BE2C (cell line): ENCODE results near the gene ZNRF3.

Experiments
- DNase-seq: peaks from one replicate; pipeline ENCODE4 v3.0.0-alpha.2; 2020
- H3K27me3 ChIP-seq: fragments of 250-450 bp; sonication (Bioruptor Pico); 2 replicates; pipeline ENCODE4 v1.5.1; 2020; ENCODE audit warnings: mild to moderate bottlenecking
- H3K36me3 ChIP-seq: fragments of 250-450 bp; sonication (Bioruptor Pico); 2 replicates; pipeline ENCODE4 v1.5.1; 2020; ENCODE audit warnings: mild to moderate bottlenecking
- H3K4me1 ChIP-seq: fragments of 250-450 bp; sonication (Bioruptor Pico); 2 replicates; pipeline ENCODE4 v1.5.1; 2020
- H3K4me3 ChIP-seq: 2 replicates; pipeline ENCODE4 v1.5.1; 2011; ENCODE audit warnings: low read depth, low read length
- H3K9me3 ChIP-seq: fragments of 250-450 bp; sonication (Bioruptor Pico); 2 replicates; pipeline ENCODE4 v1.5.1; 2020
- TF ChIP-seq, protein P1 (sequence below): IDR thresholded peaks from 2 replicates; pipeline ENCODE4 v1.5.1; 2012; ENCODE audit warnings: mild to moderate bottlenecking, low read depth, low read length

Gene ZNRF3

GRCh38 chr22:28931844-28932567 lies 48.6 kb downstream of the ZNRF3 start:
- no peak overlapping the region for H3K4me3 ChIP-seq
- TF ChIP-seq, protein P1, sequence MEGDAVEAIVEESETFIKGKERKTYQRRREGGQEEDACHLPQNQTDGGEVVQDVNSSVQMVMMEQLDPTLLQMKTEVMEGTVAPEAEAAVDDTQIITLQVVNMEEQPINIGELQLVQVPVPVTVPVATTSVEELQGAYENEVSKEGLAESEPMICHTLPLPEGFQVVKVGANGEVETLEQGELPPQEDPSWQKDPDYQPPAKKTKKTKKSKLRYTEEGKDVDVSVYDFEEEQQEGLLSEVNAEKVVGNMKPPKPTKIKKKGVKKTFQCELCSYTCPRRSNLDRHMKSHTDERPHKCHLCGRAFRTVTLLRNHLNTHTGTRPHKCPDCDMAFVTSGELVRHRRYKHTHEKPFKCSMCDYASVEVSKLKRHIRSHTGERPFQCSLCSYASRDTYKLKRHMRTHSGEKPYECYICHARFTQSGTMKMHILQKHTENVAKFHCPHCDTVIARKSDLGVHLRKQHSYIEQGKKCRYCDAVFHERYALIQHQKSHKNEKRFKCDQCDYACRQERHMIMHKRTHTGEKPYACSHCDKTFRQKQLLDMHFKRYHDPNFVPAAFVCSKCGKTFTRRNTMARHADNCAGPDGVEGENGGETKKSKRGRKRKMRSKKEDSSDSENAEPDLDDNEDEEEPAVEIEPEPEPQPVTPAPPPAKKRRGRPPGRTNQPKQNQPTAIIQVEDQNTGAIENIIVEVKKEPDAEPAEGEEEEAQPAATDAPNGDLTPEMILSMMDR, result no peak
- H3K9me3 ChIP-seq, result no peaks in the 10 kb centered on the region
- H3K27me3 ChIP-seq, result no peaks in the 10 kb centered on the region
- H3K36me3 ChIP-seq, result no peaks in the 10 kb centered on the region
- no peak for DNase-seq
- peaks cover 9% of the 10 kb centered on the region for H3K4me1 ChIP-seq

- TF ChIP-seq, protein P1, result no peak
- Histone ChIP-seq H3K27me3 (no peaks in the 10 kb centered on the region), H3K4me3 (no peak overlapping the region), H3K36me3 (no peaks in the 10 kb centered on the region), H3K9me3 (no peaks in the 10 kb centered on the region), H3K4me1 (peaks cover 9% of the 10 kb centered on the region)
- DNase-seq, result no peak
These were observed 49.9 kb downstream of the ZNRF3 start for GRCh38 chr22:28933321-28933720.

DNA sequence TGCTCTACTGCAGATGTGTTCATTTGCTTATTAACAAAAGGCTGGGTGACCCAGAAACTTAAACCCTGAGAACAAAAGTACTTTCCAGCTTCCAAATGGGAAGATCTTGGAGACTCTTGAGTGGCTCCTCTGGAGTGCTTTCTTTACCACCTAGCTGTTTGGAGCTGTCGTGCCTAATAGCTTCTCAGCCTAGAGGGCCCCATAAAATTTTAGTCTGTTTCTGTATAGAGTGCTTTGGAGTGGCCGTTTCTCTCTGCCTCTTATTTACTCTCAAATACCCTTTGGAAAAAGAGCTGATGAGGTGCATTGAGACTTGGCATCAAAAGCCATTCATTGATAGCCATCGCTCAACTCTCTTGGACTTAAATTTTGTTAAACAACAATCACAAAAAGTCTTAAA lies 50.7 kb downstream of the ZNRF3 start:
- no peaks in the 10 kb centered on the region for H3K36me3 ChIP-seq
- peaks cover 9% of the 10 kb centered on the region for H3K4me1 ChIP-seq
- H3K4me3 ChIP-seq, result no peak overlapping the region
- no peaks in the 10 kb centered on the region for H3K27me3 ChIP-seq
- no peak for DNase-seq
- H3K9me3 ChIP-seq, result no peaks in the 10 kb centered on the region
- TF ChIP-seq, protein P1, result no peak

GRCh38 chr22:28935140-28935539 lies 51.8 kb downstream of the ZNRF3 start:
- no peak for DNase-seq
- Histone ChIP-seq H3K4me3 (no peak overlapping the region), H3K36me3 (no peaks in the 10 kb centered on the region), H3K4me1 (peaks cover 9% of the 10 kb centered on the region), H3K27me3 (no peaks in the 10 kb centered on the region), H3K9me3 (no peaks in the 10 kb centered on the region)
- TF ChIP-seq, protein P1, result no peak; the same call in 1 of the 2 replicates

GRCh38 chr22:28935713-28936112 lies 52.3 kb downstream of the ZNRF3 start:
- TF ChIP-seq, protein P1, result peak; percentile 44

DNA sequence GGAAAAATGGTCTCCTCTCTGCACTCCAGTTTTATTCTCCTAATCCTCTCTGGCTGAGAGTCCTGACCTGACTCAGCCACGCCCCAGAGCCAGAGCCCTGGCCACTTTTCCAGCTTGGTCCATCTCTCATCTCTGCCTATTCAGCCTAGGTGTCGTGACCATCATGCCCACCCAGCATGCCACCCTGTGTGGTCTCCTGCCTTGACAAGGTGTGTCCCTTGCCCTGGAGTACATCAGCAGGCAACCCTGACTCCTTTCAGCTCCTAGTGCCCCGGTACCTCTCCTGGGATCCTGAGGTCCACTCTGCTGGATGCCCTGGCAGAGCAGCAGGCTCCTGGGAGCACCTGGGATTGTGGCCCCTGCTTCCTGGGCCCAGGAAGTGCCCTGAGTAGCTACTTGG lies 52.8 kb downstream of the ZNRF3 start:
- Histone ChIP-seq H3K36me3 (no peaks in the 10 kb centered on the region), H3K9me3 (no peaks in the 10 kb centered on the region), H3K4me1 (peaks cover 9% of the 10 kb centered on the region), H3K4me3 (no peak overlapping the region), H3K27me3 (no peaks in the 10 kb centered on the region)
- TF ChIP-seq, protein P1, result no peak
- DNase-seq, result no peak

More at GRCh38 chr22:28935713-28936112, 52.3 kb downstream of the ZNRF3 start:
- Histone ChIP-seq H3K4me1 (peaks cover 9% of the 10 kb centered on the region), H3K27me3 (no peaks in the 10 kb centered on the region), H3K4me3 (no peak overlapping the region), H3K9me3 (no peaks in the 10 kb centered on the region), H3K36me3 (no peaks in the 10 kb centered on the region)
- DNase-seq, result no peak
